Type B pancreatic cell (in vitro differentiated cells): ENCODE results near the gene ZC3H18. TPM values are rescaled to one million over a fixed set of nuclear protein-coding genes. Genes with fewer than 3 reads are reported as not detected.

Experiments
- DNase-seq: peaks from one replicate; pipeline ENCODE4 v3.0.0; 2021; ENCODE audit warnings: mixed read lengths; ENCODE audit not compliant: unreplicated experiment; ENCODE audit errors: extremely low spot score
- H3K27ac Mint-ChIP-seq: 2 replicates; pipeline ENCODE4 v1.8.0; 2021; ENCODE audit warnings: mild to moderate bottlenecking, mixed read lengths
- H3K27me3 Mint-ChIP-seq: 2 replicates; pipeline ENCODE4 v1.8.0; 2021; ENCODE audit warnings: mixed read lengths
- H3K36me3 Mint-ChIP-seq: 2 replicates; pipeline ENCODE4 v1.8.0; 2021; ENCODE audit warnings: mixed read lengths
- H3K4me1 Mint-ChIP-seq: one replicate; pipeline ENCODE4 v1.8.0; 2021; ENCODE audit warnings: mixed read lengths; ENCODE audit not compliant: unreplicated experiment
- H3K4me3 Mint-ChIP-seq: 2 replicates; pipeline ENCODE4 v1.8.0; 2021; ENCODE audit warnings: mild to moderate bottlenecking, mixed read lengths
- H3K9me3 Mint-ChIP-seq: 2 replicates; pipeline ENCODE4 v1.8.0; 2021; ENCODE audit warnings: mixed read lengths
- total RNA-seq: library from RNA; stranded (reverse); gene quantifications from 2 replicates; pipeline ENCODE4 v1.2.1, GENCODE V29; 2021; ENCODE audit warnings: low replicate concordance
- TF ChIP-seq, protein P1 (sequence below): fragments of 200-600 bp; sonication (generic); conservative IDR thresholded peaks from 2 replicates; pipeline ENCODE4 v1.5.0; 2021; ENCODE audit warnings: antibody characterized with exemption, mild to moderate bottlenecking

Gene ZC3H18
- total RNA-seq, 1 donor from 2014 or later = 70.2 TPM

DNA sequence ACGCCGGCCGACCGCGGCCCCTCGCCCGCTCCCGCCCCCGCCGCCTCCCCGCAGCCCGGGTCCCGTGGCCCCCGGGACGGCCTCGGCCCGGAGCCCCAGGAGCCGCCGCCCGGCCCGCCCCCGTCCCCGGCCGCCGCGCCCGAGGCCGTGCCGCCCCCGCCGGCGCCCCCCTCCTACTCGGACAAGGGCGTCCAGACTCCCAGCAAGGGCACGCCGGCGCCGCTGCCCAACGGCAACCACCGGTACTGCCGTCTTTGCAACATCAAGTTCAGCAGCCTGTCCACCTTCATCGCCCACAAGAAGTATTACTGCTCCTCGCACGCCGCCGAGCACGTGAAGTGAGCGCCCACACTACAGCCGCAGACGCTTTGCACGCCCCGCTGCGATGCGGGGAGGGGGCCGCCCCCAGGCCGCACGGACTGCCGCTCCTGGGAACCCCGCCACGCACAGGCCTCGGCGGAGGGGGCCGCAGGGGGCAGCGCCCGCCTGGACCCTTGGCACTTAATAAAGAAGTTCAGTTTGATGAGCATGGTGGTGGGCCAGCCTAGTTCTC is 35.5 kb upstream of the ZC3H18 start:
- Mint-ChIP-seq H3K27ac (peak overlapping the region; percentile 75), H3K36me3 (no peaks in the 10 kb centered on the region), H3K4me3 (peak overlapping the region; percentile 86), H3K4me1 (peaks cover 13% of the 10 kb centered on the region), H3K27me3 (peaks cover 12% of the 10 kb centered on the region), H3K9me3 (no peaks in the 10 kb centered on the region)
- DNase-seq = no peak
- TF ChIP-seq, protein P1, sequence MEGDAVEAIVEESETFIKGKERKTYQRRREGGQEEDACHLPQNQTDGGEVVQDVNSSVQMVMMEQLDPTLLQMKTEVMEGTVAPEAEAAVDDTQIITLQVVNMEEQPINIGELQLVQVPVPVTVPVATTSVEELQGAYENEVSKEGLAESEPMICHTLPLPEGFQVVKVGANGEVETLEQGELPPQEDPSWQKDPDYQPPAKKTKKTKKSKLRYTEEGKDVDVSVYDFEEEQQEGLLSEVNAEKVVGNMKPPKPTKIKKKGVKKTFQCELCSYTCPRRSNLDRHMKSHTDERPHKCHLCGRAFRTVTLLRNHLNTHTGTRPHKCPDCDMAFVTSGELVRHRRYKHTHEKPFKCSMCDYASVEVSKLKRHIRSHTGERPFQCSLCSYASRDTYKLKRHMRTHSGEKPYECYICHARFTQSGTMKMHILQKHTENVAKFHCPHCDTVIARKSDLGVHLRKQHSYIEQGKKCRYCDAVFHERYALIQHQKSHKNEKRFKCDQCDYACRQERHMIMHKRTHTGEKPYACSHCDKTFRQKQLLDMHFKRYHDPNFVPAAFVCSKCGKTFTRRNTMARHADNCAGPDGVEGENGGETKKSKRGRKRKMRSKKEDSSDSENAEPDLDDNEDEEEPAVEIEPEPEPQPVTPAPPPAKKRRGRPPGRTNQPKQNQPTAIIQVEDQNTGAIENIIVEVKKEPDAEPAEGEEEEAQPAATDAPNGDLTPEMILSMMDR = peak; percentile 39

DNA sequence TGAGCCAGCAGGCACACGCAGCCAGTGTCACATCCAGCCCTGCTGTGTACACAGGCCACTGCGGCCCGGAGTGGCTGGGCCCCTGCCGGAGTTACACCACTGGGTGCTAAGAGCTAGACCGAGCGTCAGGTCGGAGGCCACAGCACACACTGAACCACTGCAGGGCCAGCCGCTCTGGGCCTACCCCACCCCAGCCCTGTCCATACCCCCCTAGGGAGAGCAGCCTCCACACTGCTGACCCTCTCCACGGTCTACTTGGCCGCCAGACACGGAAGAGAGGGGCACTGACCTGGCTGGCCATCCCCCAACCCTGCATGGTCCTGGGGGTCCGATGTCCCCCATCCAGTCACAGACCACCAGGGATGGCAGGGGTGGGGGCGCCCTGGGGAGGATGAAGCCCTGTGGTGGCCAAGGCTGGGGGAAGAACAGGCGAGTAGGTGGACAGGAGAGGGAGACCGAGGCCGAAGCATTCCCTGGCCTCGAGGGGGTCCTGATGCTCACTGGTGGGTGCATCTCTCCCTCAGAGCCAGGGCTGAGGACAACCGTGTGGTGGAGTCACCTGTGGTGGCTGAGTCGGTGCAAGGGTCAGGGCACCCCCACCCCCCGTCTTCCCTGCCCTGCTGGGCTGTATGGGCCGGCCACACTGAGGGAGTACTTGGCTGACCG is 34.9 kb upstream of the ZC3H18 start:
- Mint-ChIP-seq H3K27me3 (peaks cover 12% of the 10 kb centered on the region), H3K4me1 (peaks cover 12% of the 10 kb centered on the region), H3K27ac (peak overlapping the region; percentile 75), H3K4me3 (peak overlapping the region; percentile 83), H3K9me3 (no peaks in the 10 kb centered on the region), H3K36me3 (no peaks in the 10 kb centered on the region)
- no peak for DNase-seq
- TF ChIP-seq, protein P1 = no peak

DNA sequence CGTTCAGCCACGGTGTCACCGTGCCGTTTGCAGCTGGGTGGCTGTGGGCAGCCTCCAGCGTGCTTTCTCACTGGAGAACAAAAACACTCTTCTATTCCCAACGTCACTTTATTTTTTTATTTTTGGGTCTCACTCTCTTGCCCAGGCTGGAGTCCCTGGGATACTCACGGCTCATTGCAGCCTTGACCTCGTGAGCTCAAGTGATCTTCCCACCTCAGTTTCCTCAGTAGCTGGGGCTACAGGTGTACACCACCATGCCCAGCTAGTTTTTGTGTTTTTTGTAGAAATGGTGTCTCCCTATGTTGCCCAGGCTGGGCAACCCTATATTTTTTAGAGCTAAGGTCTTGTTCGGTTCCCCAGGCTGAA is 34.4 kb upstream of the ZC3H18 start:
- Mint-ChIP-seq H3K27ac (peak overlapping the region; percentile 73), H3K4me3 (peak overlapping the region; percentile 83), H3K4me1 (peaks cover 7% of the 10 kb centered on the region), H3K27me3 (peaks cover 12% of the 10 kb centered on the region), H3K36me3 (no peaks in the 10 kb centered on the region), H3K9me3 (no peaks in the 10 kb centered on the region)
- TF ChIP-seq, protein P1 = no peak
- no peak for DNase-seq

DNA sequence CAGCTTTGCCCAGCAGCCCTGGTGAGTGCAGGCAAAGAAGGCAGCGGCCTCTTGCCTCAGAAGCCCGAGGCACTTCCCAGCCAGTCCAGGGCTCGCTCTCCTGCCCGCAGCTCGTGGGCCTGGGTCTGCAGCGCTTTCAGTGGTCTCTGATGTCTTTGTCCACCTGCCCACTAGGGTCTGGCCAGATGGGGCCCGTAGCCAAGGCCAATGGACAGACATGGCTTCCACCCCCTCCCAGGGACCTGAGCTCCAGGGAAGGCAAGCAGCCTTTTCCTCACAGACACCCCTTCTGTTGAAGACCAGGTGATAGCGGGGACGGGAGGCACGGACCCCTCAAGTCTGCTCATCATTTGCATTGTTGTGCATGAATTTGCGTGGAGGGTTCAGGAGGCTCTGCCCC is 33.7 kb upstream of the ZC3H18 start:
- DNase-seq = no peak
- peaks cover 12% of the 10 kb centered on the region for H3K27me3 Mint-ChIP-seq

GRCh38 chr16:88536971-88537751 is 33.0 kb upstream of the ZC3H18 start:
- DNase-seq = no peak
- peaks cover 12% of the 10 kb centered on the region for H3K27me3 Mint-ChIP-seq
- no peak overlapping the region for H3K27ac Mint-ChIP-seq
- no peak overlapping the region for H3K4me3 Mint-ChIP-seq
- TF ChIP-seq, protein P1 = no peak
- no peaks in the 10 kb centered on the region for H3K9me3 Mint-ChIP-seq
- H3K4me1 Mint-ChIP-seq = peaks cover 6% of the 10 kb centered on the region
- no peaks in the 10 kb centered on the region for H3K36me3 Mint-ChIP-seq

More for the DNA sequence above, 33.7 kb upstream of the ZC3H18 start:
- no peaks in the 10 kb centered on the region for H3K9me3 Mint-ChIP-seq
- TF ChIP-seq, protein P1 = no peak
- no peaks in the 10 kb centered on the region for H3K36me3 Mint-ChIP-seq
- no peak overlapping the region for H3K4me3 Mint-ChIP-seq
- H3K4me1 Mint-ChIP-seq = peaks cover 6% of the 10 kb centered on the region
- no peak overlapping the region for H3K27ac Mint-ChIP-seq
